NCI-H2196 treated with DMSO at 0.1 percent for 48 hours (cell line): ENCODE data around the gene ACOT9.
A peak's percentile ranks its signal among the peaks of the same experiment; 100 is the strongest.
"Not testable (repeated sequence)": the region's sequence is repeated elsewhere in the genome, so short reads cannot be mapped to it uniquely, and the experiment has no call there.

Experiments
- DNase-seq: peaks from one replicate; lab custom pipeline; 2025; ENCODE audit not compliant: unreplicated experiment; lab: John Stamatoyannopoulos, UW

Gene ACOT9

GRCh38 chrX:23742697-23743622 lies at the start of gene ACOT9:
Gene ACOT9 (minus strand): TSS chrX:23743276. CDS start chrX:23743144, 132 bp downstream.
- DNase-seq = no peak

DNA sequence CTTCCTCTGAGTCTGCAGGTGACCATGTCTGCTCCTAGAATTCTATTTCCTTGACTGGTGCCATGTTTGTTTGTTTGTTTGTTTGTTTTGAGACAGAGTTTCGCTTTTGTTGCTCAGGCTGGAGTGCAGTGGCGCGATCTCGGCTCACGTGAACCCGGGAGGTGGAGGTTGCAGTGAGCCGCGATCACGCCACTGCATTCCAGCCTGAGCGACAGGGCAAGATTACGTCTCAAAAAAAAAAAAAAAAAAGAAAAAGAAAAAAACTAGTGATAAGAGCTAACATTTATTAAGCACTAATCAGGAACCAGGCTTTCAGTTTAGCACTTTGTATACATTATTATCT lies 47.0 kb upstream of the ACOT9 start:
- no peak for DNase-seq

- no peak for DNase-seq
Observed at GRCh38 chrX:23789386-23790154, 46.5 kb upstream of the ACOT9 start.

DNA sequence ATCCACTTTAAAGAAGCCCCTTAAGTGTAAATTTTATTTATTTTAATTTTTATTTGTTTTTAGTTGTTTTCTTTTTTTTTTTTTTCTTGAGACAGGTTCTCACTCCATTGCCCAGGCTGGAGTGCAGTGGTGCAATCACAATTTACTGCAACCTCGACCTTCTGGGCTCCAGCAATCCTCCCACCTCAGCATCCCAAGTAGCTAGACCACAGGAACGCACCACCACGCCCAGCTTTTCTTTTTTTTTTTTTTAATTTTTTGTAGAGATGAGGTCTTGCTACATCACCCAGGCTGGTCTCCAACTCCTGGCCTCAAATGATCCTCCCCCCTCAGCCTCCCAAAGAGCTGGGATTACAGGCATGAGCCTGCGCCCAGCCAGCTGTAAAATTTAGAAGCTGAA lies 45.9 kb upstream of the ACOT9 start:
- no peak for DNase-seq

DNA sequence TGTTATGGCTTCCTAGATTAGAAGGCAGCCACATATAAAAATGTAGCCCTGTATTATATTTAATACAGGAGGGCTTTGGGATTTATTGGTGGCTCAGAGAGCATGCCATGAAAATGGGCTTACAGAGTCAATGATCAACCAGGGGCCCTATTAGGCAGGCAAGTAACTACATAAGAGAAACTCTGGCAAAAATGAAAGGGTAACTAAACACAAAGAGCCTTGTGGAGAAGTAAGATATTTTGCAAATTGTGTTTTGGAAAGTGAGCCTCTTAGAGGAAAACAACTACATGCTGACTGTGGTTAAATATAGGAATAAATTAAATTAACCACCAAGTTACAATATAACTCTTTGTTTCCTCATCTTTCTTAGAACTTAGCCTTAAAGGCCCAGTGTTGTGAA lies 45.4 kb upstream of the ACOT9 start:
- no peak for DNase-seq

DNA sequence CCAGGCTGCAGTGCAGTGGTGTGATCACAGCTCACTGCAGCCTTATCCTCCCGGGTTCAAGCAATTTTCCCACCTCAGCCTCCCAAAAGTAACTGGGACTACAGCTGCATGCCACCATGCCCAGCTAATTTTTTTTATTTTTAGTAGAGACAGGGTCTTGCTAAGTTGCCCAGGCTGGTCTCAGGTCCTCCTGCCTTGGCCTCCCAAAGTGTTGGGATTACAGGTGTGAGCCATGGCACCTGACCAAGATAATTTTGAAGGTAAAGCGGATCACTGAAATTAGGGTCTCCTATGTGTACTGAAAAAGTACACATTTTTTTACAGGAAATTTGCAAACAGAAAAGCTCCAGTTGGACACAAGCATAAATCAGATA lies 44.7 kb upstream of the ACOT9 start:
- no peak for DNase-seq

DNA sequence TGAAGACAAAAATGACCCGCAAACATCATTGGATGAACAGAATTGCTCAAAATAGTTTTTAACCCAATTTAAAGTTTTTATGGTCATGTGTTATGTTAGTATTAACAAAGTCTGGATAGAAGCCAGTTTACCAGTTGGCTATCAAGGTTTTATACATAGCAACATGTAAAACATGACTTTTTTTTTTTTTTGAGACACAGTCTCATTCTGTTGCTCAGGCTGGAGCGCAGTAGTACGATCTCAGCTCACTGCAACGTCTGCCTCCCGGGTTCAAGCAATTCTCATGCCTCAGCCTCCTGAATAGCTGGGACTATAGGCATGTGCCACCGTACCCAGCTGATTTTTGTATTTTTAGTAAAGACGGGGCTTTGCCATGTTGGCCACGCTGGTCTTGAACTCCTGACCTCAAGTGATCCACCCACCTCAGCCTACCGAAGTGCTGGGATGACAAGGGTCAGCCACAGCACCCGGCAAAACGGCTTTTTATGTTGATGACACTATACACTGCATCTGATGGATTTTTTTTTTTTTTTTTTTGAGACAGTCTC lies 43.3 kb upstream of the ACOT9 start:
- no peak for DNase-seq

DNA sequence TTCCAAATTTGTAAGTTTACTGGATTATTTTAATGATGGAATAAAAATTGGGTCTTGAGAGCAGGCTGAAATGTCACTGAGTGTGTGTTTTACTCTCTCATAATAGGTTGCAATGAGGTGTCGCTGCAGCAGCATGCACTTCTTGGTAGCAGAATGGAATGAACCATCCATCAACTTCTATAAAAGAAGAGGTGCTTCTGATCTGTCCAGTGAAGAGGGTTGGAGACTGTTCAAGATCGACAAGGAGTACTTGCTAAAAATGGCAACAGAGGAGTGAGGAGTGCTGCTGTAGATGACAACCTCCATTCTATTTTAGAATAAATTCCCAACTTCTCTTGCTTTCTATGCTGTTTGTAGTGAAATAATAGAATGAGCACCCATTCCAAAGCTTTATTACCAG lies 42.5 kb upstream of the ACOT9 start:
- DNase-seq = no peak

DNA sequence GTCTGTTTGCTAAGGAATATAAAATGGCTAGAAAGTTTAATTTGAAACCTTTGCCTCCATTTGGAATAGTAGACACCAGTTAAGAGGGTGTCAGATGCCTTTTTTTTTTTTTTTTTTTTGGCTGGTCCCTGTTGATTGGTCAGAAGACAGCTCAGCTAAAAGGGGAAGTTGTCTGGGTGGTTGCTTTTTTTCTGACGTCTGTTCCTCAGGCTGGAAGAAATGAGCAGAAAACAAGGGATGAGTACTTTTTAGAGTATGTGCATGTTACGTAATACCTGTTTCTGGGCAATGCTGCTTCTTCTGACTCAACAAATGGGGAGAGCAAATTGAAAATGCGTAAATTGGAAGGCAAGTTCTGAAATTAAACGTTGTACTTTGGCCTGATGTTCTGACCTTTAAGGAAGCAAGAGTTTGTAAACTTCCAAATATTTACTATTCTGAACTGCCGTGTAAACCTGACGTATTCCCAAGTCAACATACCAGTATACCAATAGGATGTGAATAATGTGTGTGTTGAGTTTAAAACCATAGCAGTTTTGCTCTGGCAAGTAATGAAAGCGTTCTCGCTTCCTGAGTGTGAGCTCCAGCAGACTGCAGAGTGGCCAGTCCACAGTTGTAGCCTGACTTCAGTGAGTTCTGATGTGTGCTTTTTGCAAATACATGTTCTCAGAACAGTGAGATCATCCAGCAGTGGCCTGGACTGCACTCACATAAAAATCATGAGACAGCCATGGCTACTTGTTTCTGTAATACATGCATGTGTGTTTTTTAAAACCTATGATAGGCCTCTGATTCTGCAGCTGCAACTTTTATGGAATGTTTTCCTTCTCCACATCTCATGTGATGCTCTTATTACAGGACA lies 41.6 kb upstream of the ACOT9 start:
- DNase-seq = no peak

DNA sequence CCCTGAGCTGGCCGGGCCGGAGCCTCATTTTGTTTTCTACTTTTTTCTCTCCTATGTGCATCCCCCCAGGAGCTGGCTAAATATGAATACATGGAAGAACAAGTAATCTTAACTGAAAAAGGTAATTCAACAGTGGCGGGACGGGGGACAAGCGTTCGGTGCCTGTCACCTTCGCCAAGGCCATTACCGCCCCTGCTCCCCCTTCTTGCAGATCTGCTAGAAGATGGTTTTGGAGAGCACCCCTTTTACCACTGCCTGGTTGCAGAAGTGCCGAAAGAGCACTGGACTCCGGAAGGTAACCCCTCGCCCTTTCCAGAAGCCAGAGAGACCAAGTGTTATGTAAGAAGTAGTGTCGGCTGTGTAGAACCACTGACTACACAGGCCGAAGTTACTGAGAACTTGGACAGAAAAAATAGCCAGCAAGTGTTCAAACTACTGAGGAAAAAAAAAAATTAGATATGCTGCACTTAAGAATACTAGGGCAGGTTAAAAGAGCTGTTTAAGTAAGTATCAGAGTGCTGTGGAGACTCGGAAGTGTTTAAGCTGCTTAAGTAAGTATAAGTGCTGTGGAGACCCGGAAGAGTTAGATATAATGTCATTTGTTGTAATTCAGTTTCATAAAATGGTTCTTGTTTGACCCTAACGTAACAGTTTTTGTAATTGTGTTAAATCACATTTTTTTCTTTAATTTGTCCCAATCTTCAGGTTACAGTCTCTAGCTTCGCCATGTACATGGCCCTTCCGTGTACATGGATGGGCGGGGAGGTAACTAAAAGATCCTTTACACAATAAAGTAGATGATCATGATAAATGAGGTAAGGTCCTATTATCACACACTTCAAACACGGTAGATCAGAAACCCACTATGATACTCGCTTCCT lies 40.8 kb upstream of the ACOT9 start:
- DNase-seq = no peak

DNA sequence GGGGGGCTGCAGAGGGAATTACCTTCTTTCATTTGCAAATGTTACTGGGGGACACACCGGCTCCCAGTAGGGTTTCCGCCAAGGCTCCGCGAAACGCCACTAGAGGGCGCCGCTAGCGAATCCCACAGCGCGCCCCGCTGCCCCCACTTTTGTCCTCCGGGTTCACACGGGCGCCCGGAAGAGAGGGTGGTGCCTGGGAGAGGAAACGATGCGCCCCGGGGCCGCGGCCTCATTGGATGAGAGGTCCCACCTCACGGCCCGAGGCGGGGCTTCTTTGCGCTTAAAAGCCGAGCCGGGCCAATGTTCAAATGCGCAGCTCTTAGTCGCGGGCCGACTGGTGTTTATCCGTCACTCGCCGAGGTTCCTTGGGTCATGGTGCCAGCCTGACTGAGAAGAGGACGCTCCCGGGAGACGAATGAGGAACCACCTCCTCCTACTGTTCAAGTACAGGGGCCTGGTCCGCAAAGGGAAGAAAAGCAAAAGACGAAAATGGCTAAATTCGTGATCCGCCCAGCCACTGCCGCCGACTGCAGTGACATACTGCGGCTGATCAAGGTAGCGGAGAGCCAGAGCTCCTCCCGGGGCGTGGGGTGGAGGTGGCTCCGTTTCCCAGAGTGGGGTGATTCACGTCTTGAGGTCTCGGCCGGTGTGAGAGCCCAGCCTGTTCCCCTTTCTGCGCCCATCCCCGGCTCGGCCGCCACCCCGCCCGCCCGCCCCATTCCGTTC lies 40.0 kb upstream of the ACOT9 start, which contains the start of gene SAT1:
TSS of gene SAT1 (plus strand) at position 311 of the 726 bp plus-strand sequence. CDS start at position 490, 179 bp downstream.
- peak; percentile 58 for DNase-seq

- DNase-seq = no peak
Observed at GRCh38 chrX:23782455-23782854, 39.4 kb upstream of the ACOT9 start.

DNA sequence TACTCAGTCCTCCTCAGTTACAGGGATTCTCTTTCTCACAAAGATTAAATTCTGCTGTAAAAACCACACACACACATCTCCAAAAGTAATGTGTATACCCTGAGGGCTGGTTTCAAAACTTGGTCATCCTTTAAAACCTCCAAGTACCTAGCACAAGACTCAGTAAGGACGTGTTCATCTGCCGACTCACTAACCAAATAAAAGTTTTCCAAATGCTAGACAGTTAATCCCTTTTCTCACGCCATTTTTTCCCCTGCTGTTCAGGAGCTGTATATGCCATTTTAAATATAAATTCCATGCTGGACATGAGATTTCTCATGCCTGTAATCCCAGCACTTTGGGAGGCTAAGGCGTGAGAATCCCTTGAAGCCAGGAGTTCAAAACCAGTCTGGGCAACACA lies 35.9 kb upstream of the ACOT9 start:
- DNase-seq = no peak

DNA sequence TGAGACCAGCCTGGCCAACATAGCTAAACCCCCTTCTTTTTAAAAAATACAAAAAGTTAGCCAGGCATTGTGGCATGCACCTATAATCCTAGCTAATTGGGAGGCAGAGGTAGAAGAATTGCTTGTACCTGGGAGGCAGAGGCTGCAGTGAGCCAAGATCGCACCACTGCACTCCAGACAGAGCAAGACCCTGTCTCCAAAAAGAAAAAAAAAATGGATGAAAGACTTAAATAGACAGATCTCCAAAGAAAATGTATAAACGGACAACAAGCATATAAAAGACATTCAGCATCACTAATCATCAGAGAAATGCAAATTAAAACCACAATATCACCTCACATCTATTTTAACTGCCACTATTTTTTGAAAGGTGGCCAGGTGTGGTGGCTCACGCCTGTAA lies 33.3 kb upstream of the ACOT9 start:
- no peak for DNase-seq

DNA sequence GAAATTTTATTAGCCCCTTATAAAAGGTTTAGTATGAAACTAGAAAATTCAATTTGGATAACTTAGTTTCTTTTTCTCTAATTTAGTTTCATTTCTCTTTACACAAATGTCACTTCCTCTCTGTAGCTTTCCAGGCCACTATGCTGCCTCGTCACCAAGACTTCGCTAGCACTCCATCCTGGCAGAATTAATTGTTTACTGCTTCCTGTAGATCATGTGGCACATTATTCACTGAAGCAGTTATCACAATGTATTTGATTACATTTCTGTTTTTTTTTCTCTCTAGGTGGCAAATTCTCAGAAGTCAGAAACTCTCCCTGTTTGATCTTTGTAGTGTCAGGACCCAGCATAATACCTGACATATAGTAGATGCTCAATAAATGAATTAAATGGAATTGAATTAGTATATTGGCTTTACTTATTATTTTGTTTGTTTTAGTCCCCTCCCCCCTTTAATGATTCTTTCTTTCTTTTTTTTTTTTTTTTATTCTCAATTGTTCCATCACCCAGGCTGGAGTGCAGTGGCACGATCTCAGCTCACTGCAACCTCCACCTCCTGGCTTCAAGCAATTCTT lies 30.6 kb upstream of the ACOT9 start:
- DNase-seq = peak; percentile 9

DNA sequence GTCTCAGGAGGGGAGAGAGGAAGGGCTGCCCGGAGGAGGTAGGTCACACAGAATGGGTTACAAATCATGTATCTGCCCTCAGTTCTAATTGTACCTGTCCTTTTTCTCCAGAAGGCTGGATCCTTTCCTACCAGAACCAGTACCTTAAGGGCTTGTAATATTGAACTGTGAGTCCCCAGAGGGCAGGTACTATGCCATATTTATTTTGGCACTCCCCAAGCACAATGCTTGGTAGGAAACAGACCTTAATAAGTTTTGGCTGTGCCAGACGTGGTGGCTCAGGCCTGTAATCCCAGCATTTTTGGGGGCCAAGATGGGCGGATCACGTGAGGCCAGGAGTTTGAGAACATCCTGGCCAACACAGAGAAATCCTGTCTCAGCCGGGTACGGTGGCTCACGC lies 28.0 kb upstream of the ACOT9 start:
- DNase-seq = not testable (repeated sequence)

- no peak for DNase-seq
Observed at GRCh38 chrX:23770142-23770541, 27.1 kb upstream of the ACOT9 start.

DNA sequence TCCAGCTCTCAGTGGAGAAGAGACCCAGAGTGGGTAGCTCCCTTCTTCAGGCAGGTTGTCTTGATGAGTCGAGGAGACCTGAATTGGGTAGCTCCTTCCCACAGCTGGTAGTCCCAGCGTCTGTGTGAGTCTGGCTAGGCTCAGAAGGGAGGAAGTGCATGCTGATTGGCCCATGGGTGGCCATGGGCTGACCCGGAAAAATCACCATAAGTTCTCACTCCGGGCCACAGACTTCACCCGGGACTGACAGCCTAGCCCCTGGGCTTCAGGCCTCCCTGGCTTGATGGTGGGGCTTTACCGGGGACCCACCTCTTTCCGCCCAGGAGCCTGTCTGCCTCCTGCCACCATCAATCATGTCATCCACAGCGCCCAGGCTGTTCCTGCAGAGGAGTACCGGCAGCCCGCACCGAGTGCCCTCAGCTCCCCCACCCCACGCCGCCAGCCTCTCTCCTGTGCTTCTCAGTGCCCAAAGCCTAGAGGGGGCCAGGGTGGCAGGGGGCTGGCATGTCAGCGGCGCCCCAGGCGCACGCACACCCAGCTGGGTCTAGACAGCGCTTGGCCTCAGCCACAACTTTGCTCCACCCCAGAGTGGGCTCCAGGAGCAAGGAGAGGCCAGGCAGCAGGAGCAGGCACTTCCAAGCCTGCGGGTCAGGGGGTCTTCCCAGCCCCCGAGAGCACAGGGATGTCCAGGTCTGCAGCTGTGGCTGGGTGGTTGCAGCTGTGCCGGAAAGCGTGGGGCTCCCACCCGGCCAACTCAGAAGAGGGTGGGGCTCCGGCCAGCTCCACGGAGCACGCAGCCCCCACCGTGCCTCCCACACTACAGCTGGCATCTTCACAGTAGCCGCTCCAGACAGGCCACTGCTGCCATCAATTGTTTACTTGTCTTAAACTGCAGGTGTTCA lies 23.8 kb upstream of the ACOT9 start:
- DNase-seq = no peak
